IMR-90 (cell line): ENCODE data around the gene DMD. TPM values are rescaled to one million over a fixed set of nuclear protein-coding genes. Genes with fewer than 3 reads are reported as not detected.

Experiments used
- ATAC-seq: fragments of 200-7000 bp; cut with Tn5 transposase; 2 replicates; pipeline ENCODE4 v1.9.1; 2020; ENCODE audit warnings: low read depth, mild to moderate bottlenecking, moderate library complexity
- BruUV-seq: library from RNA; stranded (reverse); fragments of 400-500 nt; replicated peaks from 2 replicates; lab custom pipeline; 2021; lab: Mats Ljungman, UMichigan
- CTCF ChIA-PET: fragments of 300-600 bp; formaldehyde crosslinking; extraction: SDS; loops from one replicate; lab custom pipeline; 2021; ENCODE audit warnings: antibody characterized with exemption; lab: Yijun Ruan, JAX
- POLR2A ChIA-PET: fragments of 300-600 bp; sonication (Branson Sonifier 250); formaldehyde crosslinking; loops from one replicate; lab custom pipeline; 2022; ENCODE audit warnings: antibody characterized with exemption; ENCODE audit not compliant: unreplicated experiment; lab: Charles Lee
- DNase-seq: peaks from one replicate; pipeline ENCODE4 v3.0.0; 2013
- H2AFZ ChIP-seq: replicated peaks from 2 replicates; pipeline ENCODE3; 2013; ENCODE audit warnings: low read length, mild to moderate bottlenecking; ENCODE audit not compliant: poor library complexity
- H2AK5ac ChIP-seq: 2 replicates; pipeline ENCODE4 v1.6.1; 2013; ENCODE audit warnings: low read depth, low read length, inconsistent platforms
- H2AK9ac ChIP-seq: replicated peaks from 2 replicates; pipeline ENCODE3; 2013; ENCODE audit warnings: mild to moderate bottlenecking, low read depth, low read length, moderate library complexity; ENCODE audit not compliant: poor library complexity
- H2BK120ac ChIP-seq: 2 replicates; pipeline ENCODE4 v1.6.1; 2013; ENCODE audit warnings: low read depth, low read length, inconsistent platforms
- H2BK15ac ChIP-seq: 3 replicates; pipeline ENCODE4 v1.6.1; 2013; ENCODE audit warnings: low read depth, low read length, inconsistent platforms
- H2BK20ac ChIP-seq: 2 replicates; pipeline ENCODE4 v1.6.1; 2013; ENCODE audit warnings: low read depth, mild to moderate bottlenecking, inconsistent platforms, low read length, moderate library complexity
- H2BK5ac ChIP-seq: 2 replicates; pipeline ENCODE4 v1.6.1; 2013; ENCODE audit warnings: mild to moderate bottlenecking, low read depth, low read length, inconsistent platforms; ENCODE audit not compliant: poor library complexity, severe bottlenecking
- H3K14ac ChIP-seq: replicated peaks from 2 replicates; pipeline ENCODE4 v1.6.1; 2013; ENCODE audit warnings: low read depth, low read length, inconsistent platforms
- H3K18ac ChIP-seq: 2 replicates; pipeline ENCODE4 v1.6.1; 2013; ENCODE audit warnings: low read depth, low read length, control low read depth
- H3K23ac ChIP-seq: 2 replicates; pipeline ENCODE4 v1.6.1; 2013; ENCODE audit warnings: low read depth, low read length, inconsistent platforms
- H3K27ac ChIP-seq: 2 replicates; pipeline ENCODE4 v1.5.1; 2013; ENCODE audit warnings: mild to moderate bottlenecking, control low read depth, low read length; ENCODE audit not compliant: insufficient read depth
- H3K27me3 ChIP-seq: 2 replicates; pipeline ENCODE4 v1.6.1; 2013; ENCODE audit warnings: low read length; ENCODE audit not compliant: control insufficient read depth, insufficient read depth
- H3K36me3 ChIP-seq: 2 replicates; pipeline ENCODE4 v1.6.1; 2013; ENCODE audit warnings: low read length, mixed read lengths; ENCODE audit not compliant: control insufficient read depth, insufficient read depth
- H3K4ac ChIP-seq: 2 replicates; pipeline ENCODE4 v1.6.1; 2013; ENCODE audit warnings: low read depth, low read length, inconsistent platforms
- H3K4me1 ChIP-seq: 2 replicates; pipeline ENCODE4 v1.6.1; 2013; ENCODE audit warnings: low read length, mixed read lengths; ENCODE audit not compliant: control insufficient read depth, insufficient read depth
- H3K4me2 ChIP-seq: 2 replicates; pipeline ENCODE4 v1.6.1; 2013; ENCODE audit warnings: low read depth, mild to moderate bottlenecking, control low read depth, low read length, moderate library complexity
- H3K4me3 ChIP-seq: 2 replicates; pipeline ENCODE4 v1.5.1; 2013; ENCODE audit warnings: low read depth, mild to moderate bottlenecking, control low read depth, low read length, moderate library complexity; ENCODE audit not compliant: insufficient read depth
- H3K56ac ChIP-seq: 2 replicates; pipeline ENCODE4 v1.6.1; 2013; ENCODE audit warnings: low read length, inconsistent platforms; ENCODE audit not compliant: insufficient read depth; ENCODE audit errors: extremely low read depth
- H3K79me1 ChIP-seq, 2 experiments: 2 replicates each; pipeline ENCODE4 v1.6.1; 2013; ENCODE audit warnings: low read length in 2 of 2, inconsistent platforms in 1 of 2, low read depth in 1 of 2
- H3K9ac ChIP-seq: 2 replicates; pipeline ENCODE4 v1.6.1; 2013; ENCODE audit warnings: low read depth, low read length, control low read depth
- H3K9me1 ChIP-seq: 2 replicates; pipeline ENCODE4 v1.6.1; 2013; ENCODE audit warnings: low read length, inconsistent platforms; ENCODE audit not compliant: insufficient read depth
- H3K9me3 ChIP-seq: 2 replicates; pipeline ENCODE4 v1.6.1; 2013; ENCODE audit warnings: low read length; ENCODE audit not compliant: control insufficient read depth, insufficient read depth
- H4K20me1 ChIP-seq: 2 replicates; pipeline ENCODE4 v1.6.1; 2013; ENCODE audit warnings: low read length, inconsistent platforms; ENCODE audit not compliant: insufficient read depth
- H4K5ac ChIP-seq: 2 replicates; pipeline ENCODE4 v1.6.1; 2013; ENCODE audit warnings: mild to moderate bottlenecking, low read depth, low read length, control low read depth
- H4K8ac ChIP-seq, 2 experiments: 2 replicates each; pipeline ENCODE4 v1.6.1; 2013; ENCODE audit warnings: low read depth in 2 of 2, low read length in 2 of 2, control low read depth in 1 of 2, inconsistent platforms in 1 of 2
- H4K91ac ChIP-seq: 2 replicates; pipeline ENCODE4 v1.6.1; 2013; ENCODE audit warnings: low read depth, low read length, inconsistent platforms; ENCODE audit not compliant: insufficient read depth
- CTCF ChIP-seq: conservative IDR thresholded peaks from 2 replicates; pipeline ENCODE4 v1.5.1; 2012; ENCODE audit warnings: mild to moderate bottlenecking, low read depth, low read length, improper control_type of control experiment
- NFE2L2 ChIP-seq: fragments of 150-350 bp; IDR thresholded peaks from 2 replicates; pipeline ENCODE4 v1.6.1; 2016; ENCODE audit warnings: low read depth, mild to moderate bottlenecking, low read length
- RAD21 ChIP-seq: IDR thresholded peaks from 2 replicates; pipeline ENCODE4 v1.6.1; 2012; ENCODE audit warnings: low read length, improper control_type of control experiment
- RFX5 ChIP-seq: IDR thresholded peaks from 2 replicates; pipeline ENCODE4 v1.8.0; 2012; ENCODE audit warnings: low read depth, mild to moderate bottlenecking, low read length, moderate library complexity
- WGBS, 2 experiments: methylation state at CpG; one replicate each; pipeline versions ENCODE4 v1.1.5 to v1.1.7; 2013; ENCODE audit warnings: missing lambda C conversion rate in 2 of 2; ENCODE audit not compliant: insufficient read length in 1 of 2; ENCODE audit errors: extremely low coverage in 2 of 2; 5-methylcytosine and 5-hydroxymethylcytosine counted together
- dilution Hi-C: fragments of 300-500 bp; cut with HindIII; formaldehyde crosslinking; loops from one replicate; pipeline ENCODE4 v1.14.3; 2018; ENCODE audit warnings: low sequenced_read_pairs; ENCODE audit not compliant: unreplicated experiment
- in situ Hi-C: fragments of 300-500 bp; cut with MboI; formaldehyde crosslinking; loops from 3 replicates; pipeline ENCODE4 v1.14.3; 2019; ENCODE audit warnings: low sequenced_read_pairs, inconsistent platforms, mixed read lengths
- intact Hi-C: fragments of 100-400 bp; cut with micrococcal nuclease; formaldehyde crosslinking; loops from 2 replicates; pipeline ENCODE4 v1.10.0; 2022
- polyA plus RNA-seq, 3 experiments: library from polyadenylated mRNA; depleted of rRNA; stranded (reverse); fragments of >200 nt; gene quantifications; 2 replicates each; pipeline ENCODE4 v1.2.3, GENCODE V29; 2012; ENCODE audit warnings: low replicate concordance in 1 of 3
- total RNA-seq: library from RNA; depleted of rRNA; stranded (reverse); fragments of >200 nt; gene quantifications from 2 replicates; pipeline ENCODE4 v1.2.3, GENCODE V29; 2012

The DMD gene
- total and polyA plus RNA-seq, 2 of the 4 experiments (the other 2 are of a cell fraction): 6.6 to 11.8 TPM

GRCh38 chrX:32408389-32408788, 803.0 kb downstream of the DMD start:
- Histone ChIP-seq H3K79me1 (no peaks in the 10 kb centered on the region), H2BK15ac (no peak overlapping the region), H2BK20ac (no peak overlapping the region), H3K9me1 (no peaks in the 10 kb centered on the region), H3K56ac (no peak overlapping the region), H3K14ac (no peak overlapping the region), H2AFZ (no peak overlapping the region), H3K4me2 (no peak overlapping the region), H2BK5ac (no peak overlapping the region), H3K23ac (no peak overlapping the region), H3K4me3 (no peak overlapping the region), H3K27ac (no peak overlapping the region), H4K91ac (no peak overlapping the region), H3K9ac (no peak overlapping the region), H3K9me3 (no peaks in the 10 kb centered on the region), H3K4ac (no peak overlapping the region), H4K8ac (no peak overlapping the region), H2AK9ac (no peak overlapping the region), H3K27me3 (no peaks in the 10 kb centered on the region), H3K4me1 (no peaks in the 10 kb centered on the region), H2AK5ac (no peak overlapping the region), H3K18ac (no peak overlapping the region), H4K5ac (no peak overlapping the region), H3K36me3 (no peaks in the 10 kb centered on the region), H2BK120ac (no peak overlapping the region), H4K20me1 (no peaks in the 10 kb centered on the region)
- dilution Hi-C loops (no loop called here), intact Hi-C loops (no loop called here), in situ Hi-C loops (no loop called here)
- TF ChIP-seq CTCF (0 out of 2 replicates have a peak, but pooled peaks have one; percentile 13), RFX5 (no peak), NFE2L2 (no peak), RAD21 (peak; percentile 23; the same call in 1 of the 2 replicates)
- ChIA-PET CTCF (no interaction called here), POLR2A (no interaction called here)
- DNase-seq (no peak), ATAC-seq (no peak; the same call in 1 of the 2 replicates)
- BruUV-seq: no TSS peak
- WGBS, 2 experiments: no CpG with 5 or more reads among the region's 4 CpGs
